ENCODE data around the gene CNPPD1. TPM values are rescaled to one million over a fixed set of nuclear protein-coding genes. Genes with fewer than 3 reads are reported as not detected.
A peak's percentile ranks its signal among the peaks of the same experiment; 100 is the strongest.

Gene CNPPD1
- total RNA-seq, 1 experiment from 2014 or later: 42.6 TPM

DNA sequence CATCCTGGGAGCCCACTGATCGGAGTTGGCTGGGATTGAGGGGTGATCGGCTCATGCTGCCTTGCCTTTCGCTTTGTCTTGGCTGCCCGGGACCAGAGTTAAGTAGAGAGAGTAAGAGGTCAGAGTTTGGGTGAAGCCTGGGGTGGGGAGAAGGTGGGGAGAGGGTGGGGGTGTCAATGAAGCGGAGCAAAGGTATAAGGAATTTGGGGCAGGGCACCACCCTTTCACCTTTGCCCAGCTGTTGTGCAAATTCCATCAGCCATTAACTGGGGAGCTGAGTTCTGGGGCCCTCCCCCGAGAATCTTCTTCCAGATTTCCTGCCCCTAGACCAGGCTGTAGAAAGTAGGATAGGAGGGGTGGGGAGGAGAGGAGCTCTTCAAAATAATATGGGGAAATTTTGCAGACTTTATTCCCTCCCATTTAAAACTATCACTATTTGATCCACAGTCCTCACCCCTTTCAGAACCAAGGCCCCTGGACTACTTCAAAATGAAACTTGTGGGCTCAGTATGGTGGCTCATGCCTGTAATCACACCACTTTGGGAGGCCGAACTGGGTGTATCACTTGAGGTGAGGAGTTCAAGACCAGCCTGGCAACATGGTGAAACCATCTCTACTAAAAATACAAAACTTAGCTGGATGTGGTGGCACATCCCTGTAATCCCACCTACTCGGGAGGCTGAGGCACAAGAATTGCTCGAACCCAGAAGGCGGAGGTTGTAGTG is 6.6 kb downstream of the CNPPD1 start, which contains the start of gene SLC23A3:
Gene SLC23A3 (minus strand): TSS at position 100 of the 725 bp plus-strand sequence. CDS start 45 bp downstream, at position 55.
- in situ Hi-C loops (cut with HindIII; ENCODE audit: low pct_unique_long_range_greater_than_20kb, low sequenced_read_pairs): no loop called here
- DNase-seq (ENCODE audit: low read depth, low spot score): no peak

DNA sequence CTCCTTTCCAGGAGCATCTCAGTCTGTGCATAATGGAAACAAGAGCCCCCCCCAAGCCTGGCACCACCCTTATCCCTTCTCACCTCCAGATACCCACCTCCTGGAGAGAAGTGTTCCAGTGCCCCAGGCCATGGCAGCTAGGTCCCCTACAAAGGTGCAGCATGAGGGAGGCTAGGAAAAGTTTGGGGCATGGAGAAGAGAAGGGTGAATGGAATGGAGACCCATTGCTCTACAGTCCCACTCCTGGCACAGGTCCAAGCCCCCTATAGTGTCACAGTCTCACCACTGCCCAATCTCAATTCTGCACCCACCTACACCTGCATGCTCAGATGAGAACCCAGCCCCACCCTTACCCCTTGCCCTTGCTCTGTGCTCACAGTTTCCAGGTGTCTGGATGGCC is 7.8 kb downstream of the CNPPD1 start:
- in situ Hi-C loops (cut with HindIII; ENCODE audit: low pct_unique_long_range_greater_than_20kb, low sequenced_read_pairs): no loop called here
- DNase-seq (ENCODE audit: low read depth, low spot score): no peak

DNA sequence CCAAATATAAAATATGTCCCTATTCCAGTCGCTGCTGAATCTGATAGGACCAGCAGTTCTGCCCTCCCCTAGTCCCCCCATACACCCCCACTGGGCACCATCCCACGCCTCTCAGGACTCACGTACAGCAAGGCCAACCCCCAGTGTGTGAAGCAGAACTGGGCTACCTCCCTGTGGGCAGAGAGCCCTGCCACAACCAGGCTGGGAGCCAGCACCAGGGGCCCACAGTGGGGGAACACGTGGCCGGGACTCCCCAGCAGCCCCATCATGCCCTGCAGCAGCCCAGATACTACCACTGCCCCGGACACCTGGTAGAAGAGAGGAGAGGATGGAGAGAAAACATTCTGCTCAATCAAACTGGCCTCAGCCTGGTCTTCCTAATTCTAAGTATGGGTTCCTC is 8.2 kb downstream of the CNPPD1 start:
- in situ Hi-C loops (cut with HindIII; ENCODE audit: low pct_unique_long_range_greater_than_20kb, low sequenced_read_pairs): no loop called here
- DNase-seq (ENCODE audit: low read depth, low spot score): no peak

DNA sequence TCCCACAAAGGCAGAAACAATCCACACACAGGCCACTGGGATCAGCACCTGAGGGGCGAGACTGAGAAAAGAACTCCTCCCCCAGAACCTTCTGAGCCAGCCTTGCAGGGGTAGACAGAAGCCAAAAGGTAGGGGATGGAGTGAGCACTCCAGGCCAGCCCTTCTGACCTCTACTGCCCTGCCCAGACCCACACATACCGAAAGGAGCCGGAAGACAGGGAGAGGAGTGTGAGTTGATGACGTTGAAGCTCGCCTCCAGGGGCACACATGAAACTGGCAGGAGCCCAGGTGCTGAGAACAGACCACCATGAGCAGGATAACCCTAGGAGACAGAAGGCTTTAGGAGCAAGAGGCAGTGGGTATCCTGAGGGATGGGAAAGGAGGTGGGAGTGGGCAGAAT is 8.7 kb downstream of the CNPPD1 start:
- DNase-seq (ENCODE audit: low read depth, low spot score): no peak
- in situ Hi-C loops (cut with HindIII; ENCODE audit: low pct_unique_long_range_greater_than_20kb, low sequenced_read_pairs): no loop called here

DNA sequence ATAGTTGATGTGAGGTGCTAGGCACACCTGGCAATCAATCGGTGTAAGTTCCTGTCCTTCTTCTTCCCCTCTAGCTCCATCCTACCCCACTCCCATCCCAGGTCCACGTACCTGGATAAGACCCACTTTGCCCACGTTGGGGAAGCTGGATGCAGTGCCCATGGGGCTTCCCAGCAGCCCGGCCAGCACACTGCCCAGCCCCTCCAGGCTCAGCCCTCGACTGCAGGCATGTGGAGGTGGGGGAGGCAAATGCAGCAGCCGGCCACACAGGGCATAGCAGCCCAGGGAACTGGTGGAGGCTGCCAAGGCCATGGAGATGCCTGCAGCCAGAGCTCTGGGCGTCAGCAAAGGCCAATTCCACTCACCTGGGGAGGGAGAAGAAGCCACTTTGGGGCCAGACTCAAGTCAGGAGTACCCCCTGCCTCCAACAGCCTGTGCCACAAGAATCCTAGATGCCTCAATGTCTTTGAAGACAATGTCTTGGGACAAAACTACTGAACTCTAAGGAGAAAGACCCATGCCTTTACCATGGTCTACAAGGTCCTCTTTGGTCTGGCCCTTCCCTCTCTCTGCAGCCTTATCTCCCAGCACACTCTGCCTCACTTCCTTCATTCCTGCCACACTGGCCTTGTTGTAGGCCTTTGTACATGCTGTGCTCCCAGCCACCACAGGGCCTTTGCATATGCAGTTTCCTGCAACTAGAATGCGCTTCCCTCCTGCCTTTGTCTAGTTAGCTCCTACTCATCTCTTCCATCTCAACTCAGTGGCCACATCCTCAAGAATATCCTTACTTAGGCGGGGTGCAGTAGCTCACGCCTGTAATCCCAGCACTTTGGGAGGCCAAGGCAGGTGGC is 11.4 kb downstream of the CNPPD1 start:
- in situ Hi-C loops (cut with HindIII; ENCODE audit: low pct_unique_long_range_greater_than_20kb, low sequenced_read_pairs): no loop called here
- DNase-seq (ENCODE audit: low read depth, low spot score): no peak

DNA sequence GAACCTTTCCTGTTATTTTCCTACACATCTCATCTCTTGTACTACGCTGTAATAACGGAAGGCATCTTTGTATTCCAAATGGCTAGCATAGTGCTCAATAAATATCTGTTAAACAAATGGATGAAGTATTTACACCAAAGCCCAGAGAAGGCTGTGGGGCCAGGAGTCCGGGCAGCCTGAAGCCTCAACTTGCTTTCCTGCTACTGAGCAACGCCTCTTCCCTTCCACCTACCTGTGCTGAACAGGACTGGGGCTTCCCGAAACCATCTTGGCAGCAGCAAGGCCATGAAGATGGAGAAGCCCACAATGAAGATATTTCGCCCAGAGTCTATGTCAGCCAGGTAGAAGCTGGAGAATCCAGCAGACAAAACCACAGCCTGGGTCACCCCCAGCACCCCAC is 13.6 kb downstream of the CNPPD1 start:
- DNase-seq (ENCODE audit: low read depth, low spot score): no peak
- in situ Hi-C loops (cut with HindIII; ENCODE audit: low pct_unique_long_range_greater_than_20kb, low sequenced_read_pairs): no loop called here

DNA sequence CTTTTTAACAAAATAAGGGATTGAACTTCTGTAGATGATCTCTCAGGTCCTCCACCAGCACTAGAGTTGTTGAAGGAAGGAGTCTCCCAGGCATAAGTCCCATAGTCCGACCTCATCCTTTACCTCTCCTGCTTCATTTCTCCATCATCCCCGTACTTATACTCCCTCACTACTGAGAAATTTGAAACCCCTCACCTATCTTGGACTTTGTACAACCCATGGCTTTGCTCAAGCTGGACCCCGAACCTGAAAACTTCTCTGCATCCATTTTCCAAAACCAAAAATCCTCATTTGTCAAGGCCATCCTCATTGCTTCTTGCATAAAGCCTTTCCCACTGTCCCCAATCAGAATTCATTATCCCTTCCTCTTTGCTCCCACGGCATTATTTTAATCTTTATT is 15.6 kb downstream of the CNPPD1 start:
- in situ Hi-C loops (cut with HindIII; ENCODE audit: low pct_unique_long_range_greater_than_20kb, low sequenced_read_pairs): no loop called here
- DNase-seq (ENCODE audit: low read depth, low spot score): no peak

DNA sequence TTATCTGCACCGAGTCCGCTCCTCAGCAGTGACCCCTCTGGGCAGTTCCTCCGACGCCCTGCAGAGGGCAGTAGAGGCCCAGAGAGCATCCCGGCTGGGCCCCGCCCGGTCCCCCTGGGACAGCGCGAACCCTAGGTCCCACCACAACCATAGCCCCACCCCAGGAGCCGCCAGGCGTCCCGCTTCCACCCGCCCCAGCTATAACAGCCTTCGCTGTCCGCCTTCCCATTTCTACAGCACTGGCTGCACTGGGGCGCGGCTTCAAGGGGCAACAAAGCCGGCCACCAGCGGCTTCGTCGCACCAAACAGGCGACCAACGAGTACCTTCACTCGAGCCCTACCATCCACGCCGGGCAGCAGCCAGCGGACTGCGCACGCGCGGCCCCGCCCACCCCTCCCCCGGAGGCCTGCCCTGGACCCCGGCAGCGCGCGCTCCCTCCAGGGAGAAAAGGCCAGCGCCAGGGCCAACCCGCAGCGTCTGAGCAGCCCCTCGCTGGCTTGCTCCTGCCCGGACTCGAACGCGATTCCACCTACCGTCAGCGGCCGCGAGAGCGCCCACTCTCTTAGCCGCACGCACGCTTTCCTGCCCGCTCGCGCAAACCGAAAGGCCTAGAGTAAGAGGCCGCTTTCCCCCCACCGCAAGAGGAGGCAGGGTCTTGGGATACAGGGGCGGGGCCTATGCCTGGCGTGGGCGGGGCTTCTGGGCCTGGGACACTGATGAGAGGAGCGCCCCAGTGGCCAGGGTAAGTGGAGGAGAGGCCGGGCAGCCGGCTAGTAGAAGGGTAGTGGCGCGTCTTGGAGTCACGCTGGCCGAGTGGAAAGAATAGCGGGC is 16.3 kb downstream of the CNPPD1 start, which contains the start of gene NHEJ1:
Gene NHEJ1 (minus strand): TSS at position 630 of the 832 bp plus-strand sequence. CDS start 2,453 bp downstream, outside the sequence.
- DNase-seq (ENCODE audit: low read depth, low spot score): peak; percentile 93
- in situ Hi-C loops (cut with HindIII; ENCODE audit: low pct_unique_long_range_greater_than_20kb, low sequenced_read_pairs): no loop called here

DNA sequence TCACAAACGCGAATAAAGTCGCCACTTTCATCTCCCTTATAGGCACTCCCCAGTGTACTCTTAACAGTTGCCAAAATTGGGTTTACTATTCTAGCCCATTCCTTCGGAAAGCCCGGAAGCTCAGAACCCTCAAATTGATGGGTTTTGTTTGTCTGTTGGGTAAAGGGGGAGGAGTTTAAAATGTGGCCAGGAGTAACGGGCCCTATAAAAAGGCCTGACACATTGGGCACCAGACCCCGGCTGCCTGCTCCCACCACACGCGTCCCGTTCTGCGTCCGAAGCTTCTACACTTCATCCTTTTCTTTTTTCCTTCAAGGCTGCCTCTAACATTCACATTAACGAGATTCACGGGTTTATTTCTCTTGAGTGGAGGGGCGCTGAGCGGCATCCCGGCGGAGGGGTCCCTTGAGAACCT is 16.9 kb downstream of the CNPPD1 start:
- DNase-seq (ENCODE audit: low read depth, low spot score): no peak
- in situ Hi-C loops (cut with HindIII; ENCODE audit: low pct_unique_long_range_greater_than_20kb, low sequenced_read_pairs): no loop called here

DNA sequence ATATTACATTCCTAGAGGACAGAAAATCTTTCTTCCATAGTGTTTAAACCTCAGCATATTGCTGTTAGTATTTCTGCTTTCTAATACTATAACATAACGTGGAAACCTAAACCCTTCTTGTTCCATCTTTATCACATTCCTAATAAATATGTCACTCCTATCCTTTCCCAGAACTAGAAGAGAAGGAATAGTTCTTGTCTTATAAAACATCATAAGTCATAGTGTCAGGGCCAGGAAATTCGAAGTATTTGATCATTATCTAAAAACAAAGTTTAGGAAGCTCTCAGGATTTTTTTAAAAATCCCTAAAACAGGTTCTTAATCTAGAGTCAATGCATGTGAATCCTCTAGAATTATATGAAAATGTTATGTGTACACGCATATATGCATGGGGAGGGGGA is 18.1 kb downstream of the CNPPD1 start:
- DNase-seq (ENCODE audit: low read depth, low spot score): no peak
- in situ Hi-C loops (cut with HindIII; ENCODE audit: low pct_unique_long_range_greater_than_20kb, low sequenced_read_pairs): no loop called here

DNA sequence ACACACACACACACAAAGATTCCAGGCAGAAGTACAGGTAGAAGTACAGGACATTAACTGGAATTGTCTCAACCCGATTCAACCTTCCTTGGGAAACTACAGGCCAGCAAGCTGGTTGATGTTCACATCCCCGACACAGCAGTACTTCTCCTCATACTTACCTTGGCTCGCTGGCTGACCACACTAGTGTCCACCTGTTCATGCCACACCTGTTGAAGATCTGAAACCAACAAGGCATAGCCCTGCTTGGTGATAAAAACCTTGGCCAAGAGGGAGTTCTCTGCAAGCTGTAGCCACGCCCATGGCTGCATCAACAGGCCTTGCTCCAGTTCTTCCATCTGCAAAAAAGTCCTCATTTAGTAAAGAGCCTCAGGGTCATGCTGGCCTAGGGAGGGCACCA is 18.7 kb downstream of the CNPPD1 start:
- in situ Hi-C loops (cut with HindIII; ENCODE audit: low pct_unique_long_range_greater_than_20kb, low sequenced_read_pairs): no loop called here
- no peak for DNase-seq (ENCODE audit: low read depth, low spot score)

DNA sequence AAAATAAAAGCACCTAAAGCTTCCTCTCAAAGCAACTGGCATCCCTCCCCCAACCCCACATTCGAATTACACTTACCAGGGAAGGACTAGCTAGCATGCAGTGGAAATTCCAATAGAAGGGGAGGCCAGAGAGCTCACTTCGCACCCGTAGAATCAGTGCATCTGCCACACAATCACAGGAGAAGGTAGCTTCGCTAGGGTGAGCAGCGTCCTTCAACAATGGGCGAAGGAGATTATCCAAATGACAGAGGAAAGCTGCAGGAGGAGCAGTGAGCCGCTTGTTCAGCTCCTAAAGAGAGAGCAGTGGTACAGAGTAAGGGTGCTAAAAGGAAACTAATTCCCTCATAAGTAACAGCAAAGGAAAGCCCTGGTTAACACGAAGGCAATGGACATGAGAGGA is 19.3 kb downstream of the CNPPD1 start:
- DNase-seq (ENCODE audit: low read depth, low spot score): no peak
- in situ Hi-C loops (cut with HindIII; ENCODE audit: low pct_unique_long_range_greater_than_20kb, low sequenced_read_pairs): no loop called here

DNA sequence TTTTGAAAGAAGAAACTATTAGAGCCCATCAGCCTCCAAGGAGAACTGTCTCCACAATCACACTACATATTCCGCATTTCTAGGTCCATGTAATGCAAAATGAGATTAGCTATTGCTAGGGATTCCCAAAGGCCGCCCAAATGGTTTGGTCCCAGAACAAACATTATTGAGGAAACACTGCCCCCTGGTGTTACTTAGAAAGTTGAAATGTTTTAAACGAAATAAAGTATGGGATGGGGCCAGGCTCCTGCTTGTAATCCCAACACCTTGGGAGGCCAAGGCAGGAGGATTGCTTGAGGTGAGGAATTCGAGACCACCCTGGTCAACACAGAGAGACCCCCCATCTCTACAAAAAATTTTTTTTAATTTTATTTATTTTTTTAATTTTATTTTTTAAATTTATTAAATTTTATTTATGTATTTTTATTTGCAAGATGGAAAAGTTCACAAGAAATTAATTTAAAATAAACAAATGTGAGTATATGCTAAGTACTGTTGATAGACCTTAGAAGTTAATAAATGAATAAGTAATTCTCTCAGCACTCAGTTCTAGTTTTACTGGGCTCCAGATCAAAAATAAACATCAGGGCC is 21.6 kb downstream of the CNPPD1 start:
- peak; percentile 87 for DNase-seq (ENCODE audit: low read depth, low spot score)
- in situ Hi-C loops (cut with HindIII; ENCODE audit: low pct_unique_long_range_greater_than_20kb, low sequenced_read_pairs): no loop called here

DNA sequence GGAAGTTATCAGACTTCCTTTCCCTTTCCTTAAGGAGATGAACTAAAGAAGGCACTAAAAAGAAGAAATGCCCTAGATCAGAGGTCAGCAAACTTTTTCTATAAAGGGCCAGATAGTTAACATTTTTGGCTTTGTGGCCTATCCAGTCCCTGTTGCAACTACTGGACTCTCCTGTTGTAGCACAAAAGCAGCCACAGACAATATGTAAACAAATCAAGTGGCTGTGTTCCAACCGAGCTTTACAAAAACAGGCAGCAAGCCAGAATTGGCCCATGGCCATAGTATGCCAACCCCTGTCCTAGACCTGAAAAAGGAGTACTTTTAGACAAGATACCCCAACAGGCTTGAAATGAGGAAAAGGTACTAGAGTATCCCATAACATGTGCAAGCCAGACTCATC is 27.1 kb downstream of the CNPPD1 start:
- in situ Hi-C loops (cut with HindIII; ENCODE audit: low pct_unique_long_range_greater_than_20kb, low sequenced_read_pairs): no loop called here
- DNase-seq (ENCODE audit: low read depth, low spot score): no peak

DNA sequence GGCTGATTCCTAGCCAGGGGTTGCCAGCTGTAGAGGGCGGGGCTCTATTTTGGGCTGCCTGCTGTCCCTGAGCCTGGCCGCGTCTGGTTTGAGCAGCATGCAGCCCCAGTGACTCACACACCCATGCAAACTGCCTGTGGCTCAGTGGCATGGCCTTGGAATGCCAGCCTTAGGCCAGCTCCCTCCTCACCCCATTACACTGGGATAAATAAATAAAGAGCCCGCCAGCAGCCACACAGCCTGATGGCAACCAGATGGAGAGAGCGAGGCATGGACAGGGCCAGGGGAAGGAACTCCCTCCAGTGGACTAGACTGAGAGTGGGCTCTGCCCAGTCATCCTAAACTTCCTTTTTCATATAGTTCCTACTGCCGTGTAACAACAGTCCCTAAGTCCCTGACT is 34.4 kb downstream of the CNPPD1 start:
- peak; percentile 26 for DNase-seq (ENCODE audit: low read depth, low spot score)
- in situ Hi-C loops (cut with HindIII; ENCODE audit: low pct_unique_long_range_greater_than_20kb, low sequenced_read_pairs): no loop called here

DNA sequence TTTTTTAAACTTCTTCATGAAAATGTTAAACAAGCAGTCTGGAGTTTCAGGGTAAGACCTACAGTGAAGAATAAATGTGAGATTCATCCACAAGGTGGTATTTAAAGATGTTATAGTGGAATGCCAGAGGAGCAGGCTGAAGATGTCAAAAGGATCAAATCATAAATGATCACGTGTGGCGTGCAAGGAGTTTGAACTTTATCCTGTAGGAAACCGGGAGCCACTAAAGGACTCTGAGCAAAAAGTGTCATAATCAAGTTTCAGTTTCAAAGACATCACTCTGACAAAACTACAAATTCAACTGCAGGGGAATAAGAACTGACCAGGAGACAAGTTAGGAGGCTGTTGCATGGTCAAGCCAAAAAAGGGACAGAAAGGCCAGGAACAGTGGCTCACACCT is 36.0 kb downstream of the CNPPD1 start:
- in situ Hi-C loops (cut with HindIII; ENCODE audit: low pct_unique_long_range_greater_than_20kb, low sequenced_read_pairs): no loop called here
- DNase-seq (ENCODE audit: low read depth, low spot score): no peak

DNA sequence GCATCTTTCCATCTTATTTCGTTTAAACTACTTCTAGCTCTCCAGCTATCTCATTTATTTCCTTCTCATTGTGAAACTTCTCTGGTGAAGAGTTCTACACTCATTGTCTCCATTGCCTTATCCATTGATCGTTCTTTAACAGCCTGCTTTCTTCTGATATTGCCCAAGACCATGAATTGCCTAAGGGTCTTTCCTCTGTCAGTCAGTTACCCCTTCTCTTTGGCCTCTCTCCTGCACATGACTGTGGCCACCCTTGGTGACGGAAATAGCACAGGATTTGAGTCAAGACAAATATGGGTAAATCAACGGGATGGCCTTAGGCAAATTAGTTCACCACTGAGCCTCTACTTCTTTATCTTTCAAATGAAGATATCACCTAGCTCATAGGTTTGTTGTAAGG is 42.7 kb downstream of the CNPPD1 start:
- in situ Hi-C loops (cut with HindIII; ENCODE audit: low pct_unique_long_range_greater_than_20kb, low sequenced_read_pairs): no loop called here
- peak; percentile 79 for DNase-seq (ENCODE audit: low read depth, low spot score)

DNA sequence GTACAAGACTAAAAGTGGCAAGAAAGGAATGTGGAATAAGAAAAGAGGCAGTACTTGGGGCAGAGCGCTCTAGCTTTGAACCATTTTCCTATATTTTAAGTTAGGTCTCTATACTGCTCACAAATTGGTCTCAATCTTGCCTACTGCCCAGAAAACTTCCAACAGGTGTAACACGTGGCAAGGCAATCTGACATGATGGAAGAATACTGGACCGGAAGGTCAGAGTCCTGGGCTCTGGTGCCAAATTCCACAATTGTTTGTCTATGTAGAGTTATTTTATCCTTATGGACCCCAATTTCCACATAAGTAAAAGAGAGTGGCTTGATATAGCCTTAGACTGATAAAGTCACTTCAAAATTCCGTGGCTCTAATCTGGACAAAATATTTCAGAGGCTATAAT is 45.0 kb downstream of the CNPPD1 start:
- DNase-seq (ENCODE audit: low read depth, low spot score): no peak
- in situ Hi-C loops (cut with HindIII; ENCODE audit: low pct_unique_long_range_greater_than_20kb, low sequenced_read_pairs): no loop called here

All from SK-MEL-5 (cell line).